DMS114 treated with DMSO at 0.1 percent for 48 hours (cell line): ENCODE data around the gene ARHGEF12.

Source experiments
- DNase-seq: peaks from one replicate; lab custom pipeline; 2025; ENCODE audit not compliant: unreplicated experiment; lab: John Stamatoyannopoulos, UW

The ARHGEF12 gene

GRCh38 chr11:120409655-120410054 is 73.4 kb downstream of the ARHGEF12 start:
- no peak for DNase-seq

DNA sequence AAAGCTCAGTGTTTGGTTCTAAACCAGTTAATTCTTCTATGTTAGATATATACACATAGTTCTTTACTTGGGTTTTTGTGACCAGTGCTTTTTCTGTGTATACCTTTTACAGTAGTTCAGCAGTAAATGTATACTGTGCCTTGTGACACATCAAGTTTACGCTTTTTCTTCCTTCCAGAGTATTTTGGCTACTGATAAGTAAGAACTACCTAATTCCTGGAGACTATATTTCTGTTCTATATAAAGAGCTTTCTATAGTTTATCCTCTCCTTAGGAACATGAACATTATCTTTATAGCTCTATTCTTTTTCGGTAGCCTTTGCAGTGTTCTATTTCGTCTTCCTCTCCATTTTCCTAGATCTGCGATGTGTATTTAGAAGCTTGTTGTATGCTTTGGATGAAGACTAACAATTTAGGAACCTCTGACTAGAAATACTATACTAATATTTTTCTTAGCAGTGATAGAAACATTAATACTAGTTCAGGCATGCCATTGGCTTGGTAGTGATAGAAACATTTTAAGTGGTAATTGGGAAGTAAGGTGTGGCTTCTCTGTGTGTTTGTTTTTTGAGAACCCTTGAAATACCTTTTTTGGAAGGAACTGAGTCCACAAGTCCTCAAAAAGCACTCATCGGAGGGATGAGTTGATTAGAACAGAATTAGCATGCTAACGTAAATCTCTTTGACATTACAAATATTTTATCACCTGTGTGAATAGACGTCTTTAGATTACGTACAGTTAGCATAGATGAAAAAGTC is 74.6 kb downstream of the ARHGEF12 start:
- no peak for DNase-seq

- DNase-seq, result no peak
These were observed 77.3 kb downstream of the ARHGEF12 start for GRCh38 chr11:120413480-120413879.

DNA sequence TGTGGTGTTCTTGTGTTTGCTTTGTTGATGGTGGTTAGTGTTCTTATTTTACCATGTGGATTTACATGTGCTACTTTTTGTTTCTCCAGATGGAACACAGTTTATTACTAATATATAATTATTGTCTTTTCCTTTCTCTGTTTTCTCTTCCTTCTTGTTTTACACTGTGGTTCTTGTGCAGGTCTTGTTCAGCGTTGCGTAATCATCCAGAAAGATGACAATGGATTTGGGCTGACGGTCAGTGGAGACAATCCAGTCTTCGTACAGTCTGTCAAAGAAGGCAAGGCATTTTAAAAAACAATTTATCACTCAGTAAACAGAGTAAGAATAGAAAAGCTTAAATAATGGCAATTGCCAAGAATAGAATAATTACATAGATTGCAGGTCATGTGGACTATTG is 84.4 kb downstream of the ARHGEF12 start:
- DNase-seq, result no peak

DNA sequence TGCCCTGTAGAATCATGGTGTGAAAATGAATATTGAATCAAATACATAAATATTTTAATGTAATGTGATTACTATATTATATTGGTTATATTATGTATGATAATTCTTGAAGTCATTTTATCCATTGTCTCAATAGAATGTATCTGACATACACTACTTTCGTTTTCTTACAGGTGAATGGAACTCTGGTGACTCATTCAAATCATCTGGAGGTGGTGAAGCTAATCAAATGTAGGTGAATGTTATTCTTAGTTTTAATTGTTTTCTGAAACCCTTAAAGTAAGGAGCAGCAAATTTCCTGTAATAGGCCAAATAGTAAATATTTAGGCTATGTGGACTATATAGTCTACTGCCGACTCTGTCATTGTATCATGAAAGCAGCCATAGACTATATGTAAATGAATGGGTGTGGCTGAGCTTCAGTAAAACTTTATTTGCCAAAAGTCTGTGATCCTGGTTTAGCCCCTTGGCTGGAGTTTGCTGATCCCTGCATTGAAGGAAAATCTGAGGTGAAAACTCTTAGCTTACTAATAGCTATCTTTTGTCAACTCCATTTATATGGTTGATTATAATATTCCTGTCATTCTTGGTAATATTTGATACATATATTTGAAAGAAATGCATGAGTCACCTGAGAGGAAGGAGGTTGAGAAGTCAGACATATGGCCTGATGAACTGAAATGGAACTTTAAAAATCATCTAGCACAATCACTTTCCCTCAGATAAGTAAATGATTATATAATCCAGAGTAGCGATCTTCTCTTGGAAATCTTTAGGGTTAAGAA is 88.2 kb downstream of the ARHGEF12 start:
- DNase-seq, result no peak

DNA sequence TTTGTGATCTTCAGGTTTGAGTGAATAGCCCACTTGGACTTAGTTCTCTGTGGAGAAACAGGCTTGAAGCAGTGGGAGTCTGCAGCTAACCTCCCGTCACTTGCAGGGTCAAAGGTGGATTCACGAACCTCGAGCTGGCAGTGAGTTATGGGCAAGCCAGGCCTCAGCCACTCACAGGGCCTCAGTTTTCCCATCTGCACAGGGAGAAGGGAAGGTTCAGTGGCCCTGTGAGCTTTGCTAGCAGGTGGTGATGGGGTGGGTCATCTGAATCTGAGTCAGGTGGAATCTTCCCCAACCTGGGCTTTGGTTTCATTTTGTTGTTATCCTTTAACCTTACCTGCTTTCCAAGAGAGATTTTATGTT is 88.7 kb downstream of the ARHGEF12 start:
- no peak for DNase-seq

DNA sequence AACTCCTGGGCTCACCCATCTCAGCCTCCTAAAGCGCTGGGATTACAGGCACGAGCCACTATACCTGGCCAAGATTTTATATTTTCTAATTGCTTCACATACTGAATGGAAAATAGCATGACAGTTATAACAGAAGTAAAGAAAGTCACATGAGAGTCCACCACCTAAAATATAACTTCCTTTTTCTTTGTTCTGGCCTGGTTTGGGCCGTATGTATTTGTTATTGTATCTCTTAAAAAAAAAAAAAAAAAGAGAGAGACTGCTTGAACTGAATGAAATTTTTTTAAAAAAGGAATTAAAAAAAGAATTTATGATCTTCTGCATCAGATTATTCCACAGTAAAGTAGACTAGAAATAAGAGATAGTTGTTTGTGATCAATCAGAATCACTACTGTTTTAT is 89.3 kb downstream of the ARHGEF12 start:
- DNase-seq, result no peak

DNA sequence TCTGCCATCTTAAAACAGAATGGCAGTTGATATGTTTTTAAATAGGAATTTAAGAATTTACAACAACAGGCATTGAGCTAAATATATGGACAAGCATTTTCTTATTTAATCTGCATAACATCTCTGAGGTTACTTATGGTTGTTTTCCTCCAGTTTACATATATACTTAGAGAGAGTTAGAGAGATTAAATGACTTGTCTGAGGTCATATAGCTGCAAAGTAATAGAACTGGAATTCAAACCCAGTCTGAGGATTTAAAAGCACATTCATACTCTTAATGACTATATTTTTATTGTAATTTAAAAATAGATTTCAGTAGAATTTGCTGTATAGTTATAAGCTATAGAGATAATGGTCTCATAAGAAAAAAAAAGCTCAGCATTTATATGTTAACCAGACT is 93.9 kb downstream of the ARHGEF12 start:
- no peak for DNase-seq

GRCh38 chr11:120431633-120432032 is 95.4 kb downstream of the ARHGEF12 start:
- DNase-seq, result no peak

- DNase-seq, result no peak
These were observed 96.1 kb downstream of the ARHGEF12 start for GRCh38 chr11:120432056-120433018.

GRCh38 chr11:120441592-120441991 is 105.4 kb downstream of the ARHGEF12 start:
- DNase-seq, result no peak

GRCh38 chr11:120442031-120442430 is 105.8 kb downstream of the ARHGEF12 start:
- no peak for DNase-seq

GRCh38 chr11:120446802-120447201 is 110.6 kb downstream of the ARHGEF12 start:
- DNase-seq, result no peak

DNA sequence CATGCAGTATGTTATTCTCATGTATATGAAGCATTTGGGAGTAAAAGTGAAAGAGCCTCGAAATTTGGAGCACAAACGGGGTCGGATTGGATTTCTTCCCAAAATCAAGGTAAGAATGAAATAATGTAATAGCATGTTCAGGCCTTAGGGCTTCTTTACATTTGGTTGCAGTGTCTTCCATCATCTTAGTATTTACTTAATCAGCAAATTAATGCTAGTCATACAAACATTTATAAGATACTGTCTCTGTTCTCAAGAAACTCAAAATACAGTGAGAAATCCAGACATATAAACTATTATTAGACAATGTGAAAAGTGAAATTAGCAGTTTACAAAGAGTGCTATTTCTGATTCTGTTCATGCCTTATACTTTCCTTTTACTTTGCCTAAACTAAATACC is 112.0 kb downstream of the ARHGEF12 start:
- DNase-seq, result no peak

DNA sequence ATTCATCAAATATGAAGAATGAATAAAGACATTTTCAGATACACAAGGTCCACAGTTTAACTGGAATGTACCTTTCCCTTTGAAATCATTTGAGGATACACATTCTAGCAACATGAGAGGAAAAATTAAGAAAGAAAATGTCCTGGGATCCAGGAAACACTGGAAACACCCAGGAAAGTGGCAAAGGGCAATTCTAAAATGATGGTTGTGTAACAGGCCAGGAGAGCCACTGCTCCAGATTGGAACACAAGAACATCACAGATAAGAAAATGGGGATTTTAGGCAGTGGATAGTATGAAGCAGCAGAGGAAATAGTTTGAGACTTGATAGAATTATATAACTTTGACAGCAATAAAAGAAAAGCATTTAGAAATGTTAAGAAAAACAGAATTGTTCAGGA is 119.3 kb downstream of the ARHGEF12 start:
- no peak for DNase-seq

GRCh38 chr11:120457996-120458395 is 121.8 kb downstream of the ARHGEF12 start:
- no peak for DNase-seq

DNA sequence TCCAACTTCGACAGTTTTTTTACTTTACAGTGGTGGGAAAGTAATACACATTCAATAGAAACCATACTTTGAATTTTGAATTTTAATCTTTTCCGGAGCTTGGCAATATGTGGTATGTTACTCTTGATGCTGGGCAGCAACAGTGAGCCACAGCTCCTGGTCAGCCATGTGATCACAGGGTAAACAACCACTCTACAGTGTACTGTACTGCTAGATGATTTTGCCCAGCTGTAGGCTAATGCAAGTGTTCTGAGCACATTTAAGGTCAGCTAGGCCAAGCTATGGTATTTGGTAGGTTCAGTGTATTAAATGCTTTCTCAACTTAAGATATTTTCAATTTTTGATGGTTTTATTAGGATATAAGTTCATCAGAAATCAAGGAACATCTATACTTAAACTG is 126.6 kb downstream of the ARHGEF12 start:
- DNase-seq, result no peak

DNA sequence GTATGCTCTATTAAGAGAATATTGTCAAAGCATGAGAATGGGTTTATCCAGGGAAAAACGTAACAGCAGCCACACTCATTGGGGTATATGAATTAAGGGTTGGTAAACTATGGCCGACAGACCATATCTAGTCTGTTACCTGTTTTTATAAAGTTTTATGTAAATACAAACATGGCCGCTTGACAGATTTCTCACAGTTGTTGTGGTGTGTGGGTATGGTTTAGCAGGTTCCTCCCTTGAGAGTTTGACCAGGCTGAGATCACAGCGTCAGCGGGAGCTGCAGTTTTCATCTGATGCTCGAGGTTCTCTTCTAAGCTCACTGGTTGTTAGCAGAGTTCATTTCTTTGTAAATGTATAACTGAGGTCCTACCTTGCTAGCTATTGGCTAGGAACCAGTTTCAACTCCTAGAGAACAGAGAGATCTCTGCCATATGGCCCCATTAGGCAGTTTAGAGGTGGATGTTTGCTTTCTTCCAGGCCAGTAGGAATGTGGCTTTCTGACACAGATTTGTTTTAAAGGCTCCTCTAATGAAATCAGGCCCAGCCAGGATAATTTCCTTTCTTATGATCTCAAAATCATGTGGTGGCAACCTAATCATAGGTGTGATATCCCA is 129.8 kb downstream of the ARHGEF12 start:
- DNase-seq, result no peak

DNA sequence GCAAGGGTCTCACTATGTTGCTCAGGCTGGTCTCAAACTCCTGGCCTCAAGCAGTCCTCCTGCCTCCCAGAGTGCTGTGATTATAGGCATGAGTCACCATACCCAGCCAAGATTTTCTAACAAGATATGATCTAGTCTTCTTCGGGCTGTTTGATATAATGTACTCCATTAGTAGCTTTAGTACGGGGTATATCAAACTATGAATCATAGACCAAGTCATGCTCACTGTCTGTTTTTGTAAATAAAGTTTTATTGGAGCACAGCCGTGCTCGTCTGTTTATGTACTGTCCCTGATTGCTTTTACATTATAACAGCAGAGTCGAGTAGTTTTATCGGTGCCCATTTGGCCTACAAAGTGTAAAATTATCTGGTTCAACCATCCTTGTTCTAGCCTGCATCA is 131.4 kb downstream of the ARHGEF12 start:
- no peak for DNase-seq

GRCh38 chr11:120471131-120471530 is 134.9 kb downstream of the ARHGEF12 start:
- DNase-seq, result no peak

- DNase-seq, result no peak
These were observed 135.8 kb downstream of the ARHGEF12 start for GRCh38 chr11:120471994-120472393.
